Right ventricle myocardium inferior (tissue), 1 donor: ENCODE measurements around the gene ZNF467. TPM values are rescaled to one million over a fixed set of nuclear protein-coding genes. Genes with fewer than 3 reads are reported as not detected.

Experiments used
- ATAC-seq: fragments of 200-7000 bp; cut with Tn5 transposase; one replicate; pipeline ENCODE4 v1.9.1; 2020; ENCODE audit warnings: mild to moderate bottlenecking, moderate library complexity
- DNase-seq: peaks from one replicate; pipeline ENCODE4 v3.0.0; 2021; ENCODE audit errors: missing footprints
- intact Hi-C: fragments of 100-400 bp; cut with DNase I; formaldehyde crosslinking; loops from one replicate; pipeline ENCODE4 v1.11.0; 2022
- long read RNA-seq: library from polyadenylated mRNA; unstranded; transcript quantifications from one replicate; pipeline ENCODE4 v2.0.0, GENCODE V29; 2021
- total RNA-seq: library from RNA; stranded (reverse); fragmentation: NEBNext Ultra II Directional; extraction: Animal tissue kit (Norgen Biotek cat#: 25700); gene quantifications from one replicate; pipeline ENCODE4 v1.2.1, GENCODE V29; 2021
- donor health status: DM: no; HTN: yes; CAD: no; lungs with severe emphysema.

The ZNF467 gene, protein sequence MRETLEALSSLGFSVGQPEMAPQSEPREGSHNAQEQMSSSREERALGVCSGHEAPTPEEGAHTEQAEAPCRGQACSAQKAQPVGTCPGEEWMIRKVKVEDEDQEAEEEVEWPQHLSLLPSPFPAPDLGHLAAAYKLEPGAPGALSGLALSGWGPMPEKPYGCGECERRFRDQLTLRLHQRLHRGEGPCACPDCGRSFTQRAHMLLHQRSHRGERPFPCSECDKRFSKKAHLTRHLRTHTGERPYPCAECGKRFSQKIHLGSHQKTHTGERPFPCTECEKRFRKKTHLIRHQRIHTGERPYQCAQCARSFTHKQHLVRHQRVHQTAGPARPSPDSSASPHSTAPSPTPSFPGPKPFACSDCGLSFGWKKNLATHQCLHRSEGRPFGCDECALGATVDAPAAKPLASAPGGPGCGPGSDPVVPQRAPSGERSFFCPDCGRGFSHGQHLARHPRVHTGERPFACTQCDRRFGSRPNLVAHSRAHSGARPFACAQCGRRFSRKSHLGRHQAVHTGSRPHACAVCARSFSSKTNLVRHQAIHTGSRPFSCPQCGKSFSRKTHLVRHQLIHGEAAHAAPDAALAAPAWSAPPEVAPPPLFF
- total RNA-seq: 7.0 TPM
- long read RNA-seq, partial matches to known transcripts: 0 of 9 reads
- long read RNA-seq, other reads (novel, unspliced or antisense): 5 of 9 reads

DNA sequence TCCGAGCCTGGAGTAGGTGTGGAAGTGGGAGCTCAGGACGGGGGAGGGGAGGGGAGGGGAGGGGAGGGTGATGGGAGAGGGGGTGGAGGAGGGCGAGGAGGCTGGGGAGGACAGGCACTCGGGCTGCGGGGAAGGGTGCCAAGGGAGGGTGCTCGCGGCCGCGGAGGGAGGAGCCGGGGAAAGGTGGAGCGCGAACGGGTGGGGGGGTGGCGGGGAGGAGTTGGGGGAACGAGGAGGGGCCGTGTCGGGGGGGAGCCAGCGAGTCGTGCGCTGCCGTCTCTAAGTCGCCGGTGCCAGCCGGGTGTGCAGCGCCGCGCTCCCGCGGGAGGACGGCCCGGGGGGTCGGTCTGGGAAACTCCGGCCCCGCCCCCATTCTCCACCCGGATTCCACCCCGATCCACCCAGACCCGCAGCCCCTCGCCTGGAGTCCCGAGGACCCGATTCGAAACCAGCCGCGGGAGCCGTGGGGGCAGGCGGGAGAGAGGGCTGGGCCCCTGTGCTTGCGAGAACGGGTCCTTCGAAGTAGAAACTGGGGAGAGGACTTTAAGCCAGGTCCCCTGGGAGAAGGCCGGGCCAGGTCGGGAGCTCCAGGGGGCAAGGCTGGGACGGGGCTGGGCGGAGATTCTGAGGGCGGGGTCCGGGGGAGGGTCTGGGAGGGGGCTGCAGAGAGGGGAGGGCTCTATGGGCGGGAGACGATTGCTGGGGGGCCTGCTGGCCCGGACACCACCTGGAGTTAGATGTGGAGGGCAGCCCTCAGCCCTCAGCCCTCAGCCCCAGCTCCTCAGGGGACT is at the start of gene ZNF467:
TSS of gene ZNF467 (minus strand) at position 143 of the 791 bp plus-strand sequence. CDS start 2,556 bp downstream, outside the sequence.
- ATAC-seq (no peak), DNase-seq (peak; percentile 91)
- intact Hi-C loops: loop anchor here (5.0 kb wide), 1 partner anchor 99 kb away; the partner anchor contains the start of gene ATP6V0E2

DNA sequence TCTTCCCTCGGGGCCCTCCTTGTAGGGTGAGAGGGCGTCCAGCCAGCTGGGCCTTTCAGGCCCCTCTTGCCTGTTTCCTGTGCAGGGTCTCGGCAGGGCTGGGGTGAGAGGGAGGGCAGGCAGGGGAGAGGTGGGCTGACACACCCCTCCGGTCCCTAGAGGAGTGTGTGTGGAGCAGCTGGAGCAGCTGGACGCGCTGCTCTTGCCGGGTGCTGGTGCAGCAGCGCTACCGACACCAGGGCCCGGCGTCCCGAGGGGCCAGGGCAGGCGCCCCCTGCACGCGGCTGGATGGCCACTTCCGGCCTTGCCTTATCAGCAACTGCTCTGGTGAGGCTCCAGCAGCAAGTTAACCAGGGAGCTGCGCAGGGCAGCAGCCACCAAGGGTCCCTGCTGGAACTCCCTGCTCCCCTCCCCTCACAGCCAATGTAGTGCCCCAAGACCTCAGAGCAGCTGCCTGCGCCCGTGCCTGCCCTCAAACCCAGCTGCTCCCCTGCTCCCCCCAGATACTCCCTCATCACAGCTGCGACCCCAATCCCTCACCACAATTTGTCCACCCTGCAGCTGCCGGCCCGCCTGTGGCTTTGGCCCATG is 49.1 kb upstream of the ZNF467 start:
- ATAC-seq (no peak), DNase-seq (peak; percentile 39)
- intact Hi-C loops: no loop called here

DNA sequence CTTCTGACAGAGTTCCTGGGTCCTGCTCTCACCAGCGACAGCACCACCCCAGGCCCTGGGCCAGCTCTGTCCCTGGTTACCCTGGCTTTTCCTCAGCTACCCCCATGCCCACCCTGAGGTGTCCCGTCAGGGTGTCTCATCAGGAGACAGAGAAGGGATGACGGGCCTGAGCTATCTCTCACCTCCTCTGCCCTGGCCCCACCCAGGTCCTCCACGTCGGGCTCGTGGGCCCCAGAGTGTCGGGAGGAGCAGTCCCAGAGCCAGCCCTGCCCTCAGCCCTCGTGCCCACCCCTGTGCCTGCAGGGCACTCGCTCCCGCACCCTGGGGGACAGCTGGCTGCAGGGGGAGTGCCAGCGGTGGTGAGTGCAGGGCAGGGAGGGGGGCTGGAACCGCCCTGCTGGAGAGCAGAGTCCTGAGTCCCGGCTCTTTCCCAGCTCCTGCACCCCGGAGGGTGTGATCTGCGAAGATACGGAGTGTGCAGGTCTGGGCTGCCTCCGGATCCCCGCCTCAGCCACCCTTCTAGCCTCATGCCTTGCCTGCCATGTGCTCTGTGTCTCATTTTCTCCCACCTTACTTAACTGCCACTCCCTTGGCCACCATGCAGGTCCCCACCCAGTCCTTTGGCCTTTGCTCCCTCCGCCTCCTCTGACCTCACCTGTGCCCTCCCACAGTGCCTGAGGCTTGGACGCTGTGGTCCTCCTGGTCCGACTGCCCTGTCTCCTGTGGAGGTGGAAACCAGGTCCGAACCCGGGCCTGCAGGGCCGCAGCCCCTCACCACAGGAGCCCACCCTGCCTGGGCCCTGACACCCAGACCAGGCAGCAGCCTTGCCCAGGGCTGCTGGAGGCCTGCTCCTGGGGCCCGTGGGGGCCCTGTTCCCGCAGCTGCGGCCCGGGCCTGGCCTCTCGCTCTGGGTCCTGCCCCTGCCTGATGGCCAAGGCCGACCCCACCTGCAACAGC is 48.1 kb upstream of the ZNF467 start:
- no peak for ATAC-seq
- intact Hi-C loops: no loop called here
- peak; percentile 53 for DNase-seq

DNA sequence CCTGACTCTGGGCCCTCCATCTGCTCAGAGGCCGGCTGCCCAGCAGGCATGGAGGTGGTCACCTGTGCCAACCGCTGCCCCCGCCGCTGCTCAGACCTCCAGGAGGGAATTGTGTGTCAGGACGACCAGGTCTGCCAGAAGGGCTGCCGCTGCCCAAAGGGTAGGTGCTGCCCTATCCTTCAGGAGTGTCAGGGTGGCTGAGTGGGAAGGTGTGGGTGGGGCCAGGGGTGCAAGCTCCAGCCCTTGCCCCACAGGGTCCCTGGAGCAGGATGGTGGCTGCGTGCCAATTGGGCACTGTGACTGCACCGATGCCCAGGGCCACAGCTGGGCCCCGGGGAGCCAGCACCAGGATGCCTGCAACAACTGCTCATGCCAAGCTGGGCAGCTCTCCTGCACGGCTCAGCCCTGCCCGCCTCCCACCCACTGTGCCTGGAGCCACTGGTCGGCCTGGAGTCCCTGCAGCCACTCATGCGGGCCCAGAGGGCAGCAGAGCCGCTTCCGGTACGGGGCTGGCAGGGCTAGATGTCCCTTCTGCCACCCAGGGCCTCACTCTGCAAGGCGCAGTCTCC is 47.3 kb upstream of the ZNF467 start:
- ATAC-seq: no peak
- intact Hi-C loops: no loop called here
- peak; percentile 66 for DNase-seq

DNA sequence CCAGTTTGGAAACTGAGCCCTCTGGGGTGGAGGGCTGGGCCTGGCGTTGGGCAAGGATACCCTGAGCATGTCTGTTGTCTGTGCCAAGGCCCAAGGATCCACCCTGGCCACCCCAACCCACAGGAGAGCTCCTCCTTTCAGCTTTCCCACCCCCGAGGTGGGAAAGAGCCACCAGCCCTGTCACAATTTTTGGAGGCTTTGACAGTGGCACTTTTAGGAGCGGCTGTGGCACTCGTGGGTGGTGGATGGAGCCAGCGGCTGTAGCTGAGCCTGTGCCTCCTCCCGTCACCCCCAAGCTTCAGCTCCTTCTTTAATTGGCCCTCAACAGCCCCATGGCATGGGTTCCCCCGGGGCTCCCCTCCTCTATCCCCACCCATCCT is 46.6 kb upstream of the ZNF467 start:
- peak; percentile 7 for DNase-seq
- intact Hi-C loops: no loop called here
- ATAC-seq: no peak

DNA sequence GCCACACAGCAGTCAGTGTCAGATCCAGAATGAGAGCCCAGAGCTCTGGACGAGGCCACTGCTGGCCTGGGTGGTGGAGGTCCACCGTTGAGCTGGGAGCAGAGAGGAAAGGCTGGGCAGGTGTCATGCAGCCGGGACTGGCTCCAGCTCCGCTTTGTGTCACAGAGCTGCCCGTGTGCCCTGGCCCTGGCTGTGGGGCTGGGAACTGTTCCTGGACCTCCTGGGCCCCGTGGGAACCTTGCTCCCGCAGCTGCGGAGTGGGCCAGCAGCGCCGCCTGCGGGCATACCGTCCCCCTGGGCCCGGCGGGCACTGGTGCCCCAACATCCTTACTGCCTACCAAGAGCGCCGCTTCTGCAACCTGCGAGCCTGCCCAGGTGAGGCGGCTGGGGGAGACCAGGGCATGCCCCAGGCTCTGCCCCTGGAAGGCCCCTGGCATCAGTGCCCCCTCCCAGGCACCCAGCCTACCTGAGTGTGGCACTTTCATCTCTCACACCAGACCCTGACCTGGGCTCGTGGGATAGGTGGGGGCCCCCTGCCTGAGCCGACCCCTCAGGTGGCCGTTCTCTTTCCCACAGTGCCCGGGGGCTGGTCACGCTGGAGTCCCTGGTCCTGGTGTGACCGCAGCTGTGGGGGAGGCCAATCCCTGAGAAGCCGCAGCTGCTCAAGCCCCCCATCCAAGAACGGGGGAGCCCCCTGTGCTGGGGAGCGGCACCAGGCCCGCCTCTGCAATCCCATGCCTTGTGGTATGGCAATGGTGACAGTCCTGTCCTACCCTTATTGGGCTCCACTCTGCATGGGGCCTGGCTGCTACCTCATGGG is 46.0 kb upstream of the ZNF467 start:
- ATAC-seq (no peak), DNase-seq (peak; percentile 63)
- intact Hi-C loops: no loop called here

DNA sequence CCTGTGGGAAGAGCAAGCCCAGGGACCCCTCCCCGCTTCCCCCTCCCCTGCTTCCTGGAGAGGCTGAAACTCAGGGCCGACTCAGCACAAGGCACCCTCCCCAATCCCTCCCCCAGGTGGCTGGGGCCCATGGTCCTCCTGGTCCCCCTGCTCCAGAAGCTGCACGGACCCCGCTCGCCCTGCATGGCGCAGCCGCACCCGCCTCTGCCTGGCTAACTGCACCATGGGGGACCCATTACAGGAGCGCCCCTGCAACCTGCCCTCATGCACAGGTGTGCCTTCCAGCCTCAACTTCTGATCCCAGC is 45.1 kb upstream of the ZNF467 start:
- intact Hi-C loops: no loop called here
- ATAC-seq: no peak
- DNase-seq: peak; percentile 59

DNA sequence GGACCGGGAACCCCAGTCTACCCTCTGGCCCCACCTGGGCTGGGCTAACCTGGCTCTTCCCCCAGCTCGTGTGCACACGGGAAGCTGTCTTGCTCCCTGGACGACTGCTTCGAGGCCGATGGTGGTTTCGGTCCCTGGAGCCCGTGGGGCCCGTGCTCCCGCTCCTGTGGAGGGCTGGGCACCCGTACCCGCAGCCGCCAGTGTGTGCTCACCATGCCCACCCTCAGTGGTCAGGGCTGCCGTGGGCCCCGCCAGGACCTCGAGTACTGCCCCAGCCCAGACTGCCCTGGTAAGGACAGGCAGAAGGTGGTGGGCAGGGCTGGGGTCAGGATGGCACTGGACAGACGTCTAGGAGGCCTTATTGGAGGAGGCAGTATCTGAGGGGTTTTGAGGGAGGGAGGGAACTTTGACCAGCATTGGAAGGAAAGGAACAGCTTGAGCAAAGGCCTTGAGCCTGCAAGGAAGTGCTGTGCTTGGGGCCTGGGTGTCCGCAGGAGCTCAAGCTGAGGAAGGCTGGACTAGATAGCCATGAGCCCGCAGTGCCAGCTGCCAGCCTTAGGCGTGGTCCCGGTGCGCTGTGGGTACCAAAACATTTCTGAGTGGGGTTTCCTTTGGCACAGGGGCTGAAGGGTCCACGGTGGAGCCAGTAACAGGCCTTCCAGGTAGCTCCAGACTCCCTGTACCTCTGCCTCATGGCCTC is 44.6 kb upstream of the ZNF467 start:
- intact Hi-C loops: no loop called here
- ATAC-seq (no peak), DNase-seq (peak; percentile 41)

DNA sequence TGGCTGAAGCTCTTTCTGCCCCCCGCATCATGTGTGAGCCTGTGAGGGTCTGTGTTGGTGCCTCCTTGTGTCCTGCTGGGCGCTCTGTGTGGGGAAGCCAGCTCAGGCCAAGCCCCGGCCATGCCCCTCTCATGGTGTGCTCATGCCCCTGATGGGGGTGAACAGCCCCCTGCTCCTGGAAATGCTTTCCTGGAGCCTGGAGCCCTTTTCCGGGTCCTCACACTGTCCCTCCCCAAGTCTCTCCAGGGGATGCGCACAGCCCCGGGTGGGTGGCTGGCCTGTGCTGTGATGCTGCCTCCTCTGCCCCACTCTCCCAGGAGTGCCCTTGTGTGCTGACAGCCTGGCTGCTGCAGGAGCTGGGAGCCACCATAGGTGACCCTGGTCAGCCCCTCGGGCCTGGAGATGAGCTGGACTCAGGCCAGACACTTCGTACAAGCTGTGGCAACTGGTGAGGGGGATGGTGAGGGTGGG is 43.9 kb upstream of the ZNF467 start:
- ATAC-seq (no peak), DNase-seq (peak; percentile 49)
- intact Hi-C loops: no loop called here

DNA sequence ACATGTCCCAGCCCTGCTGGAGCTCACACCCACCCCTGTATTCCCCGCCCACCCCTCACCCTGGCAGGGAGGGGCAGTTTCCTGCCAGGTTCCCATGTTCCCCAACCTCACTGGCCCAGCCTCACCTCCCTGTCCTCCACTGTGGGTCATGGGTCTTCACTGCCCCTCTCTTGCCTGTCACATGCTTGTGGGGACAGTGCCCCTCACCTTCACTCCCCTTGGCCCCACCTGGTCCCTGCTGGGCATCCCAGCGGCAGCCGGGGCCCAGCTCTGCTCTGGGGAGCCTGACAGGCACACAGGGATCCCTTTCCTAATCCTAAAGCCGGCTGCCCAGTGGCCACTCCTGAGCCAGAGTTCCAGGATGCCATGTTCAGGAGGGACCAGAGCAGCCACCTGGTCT is 43.4 kb upstream of the ZNF467 start:
- intact Hi-C loops: no loop called here
- ATAC-seq (no peak), DNase-seq (peak; percentile 22)

DNA sequence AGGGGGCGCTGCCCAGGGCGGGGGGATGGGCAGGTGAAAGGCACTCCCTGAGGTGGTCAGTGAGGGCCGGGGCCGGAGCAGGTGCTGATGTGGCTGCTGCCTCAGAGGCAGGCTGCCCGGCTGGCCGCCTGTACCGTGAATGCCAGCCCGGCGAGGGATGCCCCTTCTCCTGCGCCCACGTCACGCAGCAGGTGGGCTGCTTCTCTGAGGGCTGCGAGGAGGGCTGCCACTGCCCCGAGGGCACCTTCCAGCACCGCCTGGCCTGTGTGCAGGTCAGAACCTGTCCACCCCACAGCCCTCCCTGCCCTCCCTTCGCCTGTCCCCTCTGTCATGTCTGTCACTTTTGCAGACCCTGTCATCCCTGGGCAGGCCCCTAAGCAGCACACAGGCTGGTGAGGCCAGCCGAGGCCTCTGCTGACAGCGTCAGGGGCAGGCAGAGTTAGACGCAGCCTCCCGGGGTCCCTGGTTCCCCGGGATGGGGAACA is 42.9 kb upstream of the ZNF467 start:
- DNase-seq: peak; percentile 37
- intact Hi-C loops: no loop called here
- no peak for ATAC-seq

DNA sequence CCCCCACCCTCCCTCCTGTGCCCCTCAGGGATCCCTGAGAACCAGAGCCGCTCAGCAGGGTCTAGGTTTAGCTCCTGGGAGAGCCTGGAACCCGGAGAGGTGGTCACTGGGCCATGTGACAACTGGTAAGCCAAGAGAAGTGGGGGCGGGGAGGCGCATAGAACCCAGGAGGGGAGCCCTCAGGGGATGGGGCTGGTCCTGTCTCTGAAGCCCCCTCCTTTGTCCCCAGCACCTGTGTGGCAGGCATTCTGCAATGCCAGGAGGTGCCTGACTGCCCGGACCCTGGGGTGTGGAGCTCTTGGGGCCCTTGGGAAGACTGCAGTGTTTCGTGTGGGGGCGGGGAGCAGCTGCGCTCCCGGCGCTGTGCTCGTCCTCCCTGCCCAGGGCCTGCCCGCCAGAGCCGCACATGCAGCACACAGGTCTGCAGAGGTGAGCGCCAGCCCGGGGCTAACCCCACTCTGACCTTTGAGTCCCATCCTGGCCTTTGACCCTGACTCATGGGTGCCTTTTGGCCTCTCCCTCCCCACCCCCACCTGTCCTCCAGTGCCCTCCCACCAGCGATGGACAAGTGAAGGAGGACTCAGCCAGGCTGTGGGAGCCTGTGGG is 42.4 kb upstream of the ZNF467 start:
- intact Hi-C loops: no loop called here
- DNase-seq (peak; percentile 26), ATAC-seq (no peak)

DNA sequence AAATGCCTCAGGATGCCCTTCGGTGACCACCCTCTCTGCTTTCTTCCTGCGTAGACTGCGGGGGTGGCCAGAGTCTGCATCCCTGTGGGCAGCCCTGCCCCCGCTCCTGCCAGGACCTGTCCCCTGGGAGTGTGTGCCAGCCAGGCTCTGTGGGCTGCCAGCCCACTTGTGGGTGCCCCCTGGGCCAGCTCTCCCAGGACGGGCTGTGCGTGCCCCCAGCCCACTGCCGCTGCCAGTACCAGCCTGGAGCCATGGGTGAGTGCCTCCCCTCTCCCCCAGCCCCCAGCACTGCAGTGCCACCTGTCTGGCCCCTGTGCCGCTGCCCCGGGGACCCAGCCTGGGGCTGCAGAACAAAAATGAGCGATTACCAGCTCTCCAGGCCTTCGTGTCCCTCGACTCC is 41.7 kb upstream of the ZNF467 start:
- peak; percentile 57 for DNase-seq
- ATAC-seq: no peak
- intact Hi-C loops: no loop called here

DNA sequence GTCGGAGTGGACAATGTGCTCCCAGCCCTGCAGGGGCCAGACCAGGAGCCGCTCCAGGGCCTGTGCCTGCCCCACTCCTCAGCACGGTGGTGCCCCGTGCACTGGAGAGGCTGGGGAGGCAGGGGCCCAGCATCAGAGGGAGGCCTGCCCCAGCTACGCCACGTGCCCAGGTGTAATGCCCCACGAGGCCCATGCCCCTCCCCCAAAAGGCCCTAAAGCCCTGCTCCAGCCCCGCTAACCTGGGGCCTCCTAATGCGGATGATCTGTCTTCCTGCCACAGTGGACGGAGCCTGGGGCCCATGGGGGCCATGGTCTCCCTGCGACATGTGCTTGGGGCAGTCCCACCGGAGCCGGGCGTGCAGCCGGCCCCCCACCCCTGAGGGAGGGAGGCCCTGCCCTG is 41.1 kb upstream of the ZNF467 start:
- DNase-seq (peak; percentile 23), ATAC-seq (no peak)
- intact Hi-C loops: no loop called here

DNA sequence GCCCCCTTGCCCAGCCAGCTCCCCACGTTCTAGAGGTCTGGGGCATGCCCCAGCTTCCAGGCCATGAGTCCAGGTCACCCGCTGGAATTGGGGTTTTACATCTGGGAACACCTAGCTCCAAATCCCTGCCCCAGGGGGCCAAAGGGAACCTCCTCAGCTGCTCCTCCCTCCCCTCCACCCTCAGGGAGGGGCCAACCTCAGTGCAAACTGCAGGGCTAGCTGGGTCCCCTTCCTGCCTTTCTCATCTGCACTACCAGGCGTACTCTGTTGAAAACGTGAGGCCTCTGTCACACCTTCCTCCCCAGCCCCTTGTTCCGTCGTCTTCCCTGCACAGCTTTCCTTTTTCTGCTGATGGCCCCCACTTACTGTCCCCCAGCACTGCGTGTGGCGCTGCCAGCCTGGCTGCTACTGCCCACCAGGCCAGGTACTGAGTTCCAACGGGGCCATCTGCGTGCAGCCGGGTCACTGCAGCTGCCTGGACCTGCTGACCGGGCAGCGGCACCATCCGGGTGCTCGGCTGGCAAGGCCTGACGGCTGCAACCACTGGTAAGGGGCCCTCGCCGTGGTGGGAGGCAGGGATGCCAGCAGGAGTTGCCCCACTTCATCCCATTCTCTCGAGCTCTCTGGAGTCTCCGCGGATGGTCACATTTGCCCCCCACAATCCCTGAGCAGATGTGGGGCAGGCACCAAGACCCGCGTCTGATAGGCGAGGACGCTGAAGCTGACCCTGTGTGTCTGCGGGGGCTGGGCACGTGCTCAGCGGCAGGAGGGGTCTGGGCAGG is 40.1 kb upstream of the ZNF467 start:
- no peak for ATAC-seq
- no peak for DNase-seq

More for the DNA sequence above, 40.1 kb upstream of the ZNF467 start:
- intact Hi-C loops: no loop called here
